Measurements from ENCODE around the gene RCL1.

RCL1 gene

GRCh38 chr9:4849369-4849768, 56.6 kb downstream of the RCL1 start:
- no peak for DNase-seq

- no peak for DNase-seq
Observed at GRCh38 chr9:4850603-4851310, 58.0 kb downstream of the RCL1 start.

- DNase-seq = no peak
Observed at GRCh38 chr9:4852419-4852818, 59.7 kb downstream of the RCL1 start.

GRCh38 chr9:4854265-4854590, 61.5 kb downstream of the RCL1 start:
- no peak for DNase-seq

GRCh38 chr9:4855841-4856240, 63.1 kb downstream of the RCL1 start:
- DNase-seq = no peak

GRCh38 chr9:4857163-4857810, 64.5 kb downstream of the RCL1 start:
- DNase-seq = no peak

- no peak for DNase-seq
Observed at GRCh38 chr9:4859035-4859434, 66.3 kb downstream of the RCL1 start.

GRCh38 chr9:4860383-4860782, 67.6 kb downstream of the RCL1 start:
- no peak for DNase-seq

GRCh38 chr9:4861145-4861544, 68.4 kb downstream of the RCL1 start:
- DNase-seq = no peak

GRCh38 chr9:4861736-4862451, 69.2 kb downstream of the RCL1 start:
- DNase-seq = no peak

GRCh38 chr9:4862506-4863250, 69.9 kb downstream of the RCL1 start:
- no peak for DNase-seq

GRCh38 chr9:4864234-4864661, 71.5 kb downstream of the RCL1 start:
- no peak for DNase-seq

- DNase-seq = no peak
Observed at GRCh38 chr9:4864698-4865097, 72.0 kb downstream of the RCL1 start.

- DNase-seq = no peak
Observed at GRCh38 chr9:4865681-4866080, 72.9 kb downstream of the RCL1 start.

- no peak for DNase-seq
Observed at GRCh38 chr9:4866239-4866969, 73.7 kb downstream of the RCL1 start.

GRCh38 chr9:4873066-4873465, 80.3 kb downstream of the RCL1 start:
- no peak for DNase-seq

GRCh38 chr9:4875559-4875958, 82.8 kb downstream of the RCL1 start:
- no peak for DNase-seq

- DNase-seq = no peak
Observed at GRCh38 chr9:4879115-4879558, 86.4 kb downstream of the RCL1 start.

GRCh38 chr9:4883326-4883873, 90.7 kb downstream of the RCL1 start:
- DNase-seq = no peak

- no peak for DNase-seq
Observed at GRCh38 chr9:4886698-4887097, 94.0 kb downstream of the RCL1 start.

- no peak for DNase-seq
Observed at GRCh38 chr9:4887556-4887955, 94.8 kb downstream of the RCL1 start.

GRCh38 chr9:4890242-4890641, 97.5 kb downstream of the RCL1 start:
- DNase-seq = no peak
